Measurements from ENCODE around the gene NAMPT. TPM values are rescaled to one million over a fixed set of nuclear protein-coding genes. Genes with fewer than 3 reads are reported as not detected.
A peak's percentile ranks its signal among the peaks of the same experiment; 100 is the strongest.
"Not testable (repeated sequence)": the region's sequence is repeated elsewhere in the genome, so short reads cannot be mapped to it uniquely, and the experiment has no call there.

Gene NAMPT
- total RNA-seq, 1 donor from 2014 or later = 145 TPM

GRCh38 chr7:106216923-106217542 lies 67.8 kb downstream of the NAMPT start:
- peak; percentile 84 for DNase-seq
- ATAC-seq (ENCODE audit: poor library complexity) = peak; percentile 95
- intact Hi-C loops (cut with DNase I) = loop anchor here (10.0 kb wide), 1 partner anchor 68 kb away; the partner anchor contains the start of gene NAMPT

- ATAC-seq (ENCODE audit: poor library complexity) = peak; percentile 87
- DNase-seq = no peak
- intact Hi-C loops (cut with DNase I) = loop anchor here (10.0 kb wide), 1 partner anchor 68 kb away; the partner anchor contains the start of gene NAMPT
These were observed 68.3 kb downstream of the NAMPT start for GRCh38 chr7:106216517-106216922.

- DNase-seq = no peak
- ATAC-seq (ENCODE audit: poor library complexity) = no peak
- intact Hi-C loops (cut with DNase I) = loop anchor here (10.0 kb wide), 1 partner anchor 69 kb away; the partner anchor contains the start of gene NAMPT
These were observed 68.8 kb downstream of the NAMPT start for GRCh38 chr7:106215868-106216516.

GRCh38 chr7:106208944-106209343 lies 75.8 kb downstream of the NAMPT start:
- ATAC-seq (ENCODE audit: poor library complexity); intact Hi-C loops (cut with DNase I); DNase-seq: not testable (repeated sequence)

GRCh38 chr7:106206826-106207541 lies 77.8 kb downstream of the NAMPT start:
- ATAC-seq (ENCODE audit: poor library complexity) = peak; percentile 88

GRCh38 chr7:106205621-106206222 lies 79.1 kb downstream of the NAMPT start:
- intact Hi-C loops (cut with DNase I) = no loop called here
- no peak for DNase-seq
- no peak for ATAC-seq (ENCODE audit: poor library complexity)

More at GRCh38 chr7:106206826-106207541, 77.8 kb downstream of the NAMPT start:
- intact Hi-C loops (cut with DNase I) = no loop called here
- peak; percentile 46 for DNase-seq

GRCh38 chr7:106203473-106203872 lies 81.3 kb downstream of the NAMPT start:
- intact Hi-C loops (cut with DNase I) = no loop called here
- ATAC-seq (ENCODE audit: poor library complexity) (no peak), DNase-seq (no peak)

GRCh38 chr7:106201164-106201563 lies 83.6 kb downstream of the NAMPT start:
- DNase-seq (no peak), ATAC-seq (ENCODE audit: poor library complexity) (no peak)
- intact Hi-C loops (cut with DNase I) = no loop called here

GRCh38 chr7:106199813-106200364 lies 84.9 kb downstream of the NAMPT start:
- DNase-seq (no peak), ATAC-seq (ENCODE audit: poor library complexity) (peak; percentile 21)
- intact Hi-C loops (cut with DNase I) = no loop called here

- intact Hi-C loops (cut with DNase I) = no loop called here
- DNase-seq (no peak), ATAC-seq (ENCODE audit: poor library complexity) (peak; percentile 68)
These were observed 85.8 kb downstream of the NAMPT start for GRCh38 chr7:106199024-106199423.

Other genes with a start within 250 kb of the NAMPT start
- gene SYPL1, start 172.7 kb downstream of the NAMPT start, total RNA-seq = 88.8 TPM

Measured in Right ventricle myocardium superior (tissue), 1 donor.